ENCODE results near the gene TMEM183A.
A peak's percentile ranks its signal among the peaks of the same experiment; 100 is the strongest.

Gene TMEM183A

GRCh38 chr1:203036135-203036534 lies 29.0 kb downstream of the TMEM183A start:
- no peak for TF ChIP-seq CTCF (IDR thresholded peaks at IDR 0.05; ENCODE audit: control insufficient read depth, extremely low read depth, insufficient read depth)
- no peak overlapping the region for H3K4me3 ChIP-seq (ENCODE audit: low read depth, low read length)
- DNase-seq (ENCODE audit: low read depth) = no peak

GRCh38 chr1:203036537-203036936 lies 29.4 kb downstream of the TMEM183A start:
- no peak overlapping the region for H3K4me3 ChIP-seq (ENCODE audit: low read depth, low read length)
- DNase-seq (ENCODE audit: low read depth) = no peak
- no peak for TF ChIP-seq CTCF (IDR thresholded peaks at IDR 0.05; ENCODE audit: control insufficient read depth, extremely low read depth, insufficient read depth)

- TF ChIP-seq CTCF (IDR thresholded peaks at IDR 0.05; ENCODE audit: control insufficient read depth, extremely low read depth, insufficient read depth) = no peak
- no peak for DNase-seq (ENCODE audit: low read depth)
- no peak overlapping the region for H3K4me3 ChIP-seq (ENCODE audit: low read depth, low read length)
Measured at GRCh38 chr1:203037509-203038190, 30.5 kb downstream of the TMEM183A start.

GRCh38 chr1:203038217-203038741 lies 31.1 kb downstream of the TMEM183A start:
- TF ChIP-seq CTCF (IDR thresholded peaks at IDR 0.05; ENCODE audit: control insufficient read depth, extremely low read depth, insufficient read depth) = peak; percentile 12; the same call in 1 of the 2 replicates
- DNase-seq (ENCODE audit: low read depth) = no peak
- H3K4me3 ChIP-seq (ENCODE audit: low read depth, low read length) = no peak overlapping the region

GRCh38 chr1:203038891-203039608 lies 31.9 kb downstream of the TMEM183A start:
- H3K4me3 ChIP-seq (ENCODE audit: low read depth, low read length) = no peak overlapping the region
- TF ChIP-seq CTCF (IDR thresholded peaks at IDR 0.05; ENCODE audit: control insufficient read depth, extremely low read depth, insufficient read depth) = peak; percentile 96
- DNase-seq (ENCODE audit: low read depth) = peak; percentile 6

- no peak for DNase-seq (ENCODE audit: low read depth)
Measured at GRCh38 chr1:203039609-203040512, 32.7 kb downstream of the TMEM183A start.

More at GRCh38 chr1:203039609-203040512, 32.7 kb downstream of the TMEM183A start:
- 0 out of 2 replicates have a peak, but pooled peaks have one; percentile 1 for TF ChIP-seq CTCF (IDR thresholded peaks at IDR 0.05; ENCODE audit: control insufficient read depth, extremely low read depth, insufficient read depth)
- no peak overlapping the region for H3K4me3 ChIP-seq (ENCODE audit: low read depth, low read length)

Data from LNCaP clone FGC (cell line).